ENCODE measurements around the gene DST. TPM values are rescaled to one million over a fixed set of nuclear protein-coding genes. Genes with fewer than 3 reads are reported as not detected.

The DST gene
- total RNA-seq, 1 donor from 2014 or later = 259 TPM

- Mint-ChIP-seq H3K4me1 (peaks cover 12% of the 10 kb centered on the region), H3K36me3 (peaks cover 27% of the 10 kb centered on the region), H3K9me3 (no peaks in the 10 kb centered on the region), H3K27me3 (ENCODE audit: insufficient read depth, low read depth) (peaks cover 3% of the 10 kb centered on the region), H3K4me3 (no peak overlapping the region), H3K27ac (no peak overlapping the region)
- no peak overlapping the region for H3K4me2 ChIP-seq
- H3K79me2 ChIP-seq (ENCODE audit: low read depth) = no peaks in the 10 kb centered on the region
- no peak for DNase-seq (ENCODE audit: low spot score)
- H3K4me1 ChIP-seq = peaks cover 38% of the 10 kb centered on the region
- H3K36me3 ChIP-seq = peaks cover 3% of the 10 kb centered on the region
- no peak overlapping the region for H2AFZ ChIP-seq (replicated peaks)
- H3K27me3 ChIP-seq = no peaks in the 10 kb centered on the region
- H3K9ac ChIP-seq = no peak overlapping the region
- H4K20me1 ChIP-seq (ENCODE audit: low read depth) = no peaks in the 10 kb centered on the region
- H3K27ac ChIP-seq = no peak overlapping the region
- H3F3A ChIP-seq (ENCODE audit: low read depth) = peaks cover 9% of the 10 kb centered on the region
- H3K9me3 ChIP-seq (ENCODE audit: low read depth) = no peaks in the 10 kb centered on the region
- TF ChIP-seq EZH2phosphoT487 (IDR thresholded peaks at IDR 0.05) (no peak), EZH2 (IDR thresholded peaks at IDR 0.05) (no peak)
- TF ChIP-seq, protein P1, sequence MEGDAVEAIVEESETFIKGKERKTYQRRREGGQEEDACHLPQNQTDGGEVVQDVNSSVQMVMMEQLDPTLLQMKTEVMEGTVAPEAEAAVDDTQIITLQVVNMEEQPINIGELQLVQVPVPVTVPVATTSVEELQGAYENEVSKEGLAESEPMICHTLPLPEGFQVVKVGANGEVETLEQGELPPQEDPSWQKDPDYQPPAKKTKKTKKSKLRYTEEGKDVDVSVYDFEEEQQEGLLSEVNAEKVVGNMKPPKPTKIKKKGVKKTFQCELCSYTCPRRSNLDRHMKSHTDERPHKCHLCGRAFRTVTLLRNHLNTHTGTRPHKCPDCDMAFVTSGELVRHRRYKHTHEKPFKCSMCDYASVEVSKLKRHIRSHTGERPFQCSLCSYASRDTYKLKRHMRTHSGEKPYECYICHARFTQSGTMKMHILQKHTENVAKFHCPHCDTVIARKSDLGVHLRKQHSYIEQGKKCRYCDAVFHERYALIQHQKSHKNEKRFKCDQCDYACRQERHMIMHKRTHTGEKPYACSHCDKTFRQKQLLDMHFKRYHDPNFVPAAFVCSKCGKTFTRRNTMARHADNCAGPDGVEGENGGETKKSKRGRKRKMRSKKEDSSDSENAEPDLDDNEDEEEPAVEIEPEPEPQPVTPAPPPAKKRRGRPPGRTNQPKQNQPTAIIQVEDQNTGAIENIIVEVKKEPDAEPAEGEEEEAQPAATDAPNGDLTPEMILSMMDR (IDR thresholded peaks at IDR 0.05) = no peak
- H3K4me3 ChIP-seq = no peak overlapping the region
Measured at GRCh38 chr6:56521454-56521853, 121.2 kb downstream of the DST start.

DNA sequence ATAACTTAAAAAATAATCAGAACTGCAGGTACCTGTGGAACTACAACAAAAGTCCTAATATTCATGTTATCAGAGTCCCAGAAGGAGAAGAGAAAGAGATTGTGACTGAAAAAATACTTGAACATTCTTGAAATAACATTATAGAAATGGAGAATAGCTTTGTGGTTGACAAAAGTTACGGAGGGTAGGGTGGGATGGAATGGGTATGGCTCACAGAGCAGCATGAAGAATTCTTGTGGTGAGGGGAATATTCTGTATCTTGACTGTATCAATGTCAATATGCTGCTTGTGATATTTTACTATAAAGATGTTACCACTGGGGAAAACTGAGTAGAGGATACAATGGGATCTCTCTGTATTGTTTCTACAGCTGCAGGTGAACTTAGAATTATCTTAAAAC, 122.5 kb downstream of the DST start:
- Mint-ChIP-seq H3K27ac (no peak overlapping the region), H3K27me3 (ENCODE audit: insufficient read depth, low read depth) (no peaks in the 10 kb centered on the region), H3K36me3 (peaks cover 21% of the 10 kb centered on the region), H3K4me3 (no peak overlapping the region), H3K4me1 (no peaks in the 10 kb centered on the region), H3K9me3 (no peaks in the 10 kb centered on the region)
- H3K79me2 ChIP-seq (ENCODE audit: low read depth) = no peaks in the 10 kb centered on the region
- H4K20me1 ChIP-seq (ENCODE audit: low read depth) = no peaks in the 10 kb centered on the region
- no peak overlapping the region for H3K9ac ChIP-seq
- H3K4me3 ChIP-seq = no peak overlapping the region
- peaks cover 3% of the 10 kb centered on the region for H3K36me3 ChIP-seq
- no peaks in the 10 kb centered on the region for H3K27me3 ChIP-seq
- no peak overlapping the region for H2AFZ ChIP-seq (replicated peaks)
- no peaks in the 10 kb centered on the region for H3F3A ChIP-seq (ENCODE audit: low read depth)
- no peak for DNase-seq (ENCODE audit: low spot score)
- H3K9me3 ChIP-seq (ENCODE audit: low read depth) = no peaks in the 10 kb centered on the region
- H3K27ac ChIP-seq = no peak overlapping the region
- TF ChIP-seq EZH2phosphoT487 (IDR thresholded peaks at IDR 0.05) = no peak
- TF ChIP-seq, protein P1 (IDR thresholded peaks at IDR 0.05) = no peak
- TF ChIP-seq EZH2 (IDR thresholded peaks at IDR 0.05) = no peak
- H3K4me2 ChIP-seq = no peak overlapping the region
- H3K4me1 ChIP-seq = peaks cover 26% of the 10 kb centered on the region

DNA sequence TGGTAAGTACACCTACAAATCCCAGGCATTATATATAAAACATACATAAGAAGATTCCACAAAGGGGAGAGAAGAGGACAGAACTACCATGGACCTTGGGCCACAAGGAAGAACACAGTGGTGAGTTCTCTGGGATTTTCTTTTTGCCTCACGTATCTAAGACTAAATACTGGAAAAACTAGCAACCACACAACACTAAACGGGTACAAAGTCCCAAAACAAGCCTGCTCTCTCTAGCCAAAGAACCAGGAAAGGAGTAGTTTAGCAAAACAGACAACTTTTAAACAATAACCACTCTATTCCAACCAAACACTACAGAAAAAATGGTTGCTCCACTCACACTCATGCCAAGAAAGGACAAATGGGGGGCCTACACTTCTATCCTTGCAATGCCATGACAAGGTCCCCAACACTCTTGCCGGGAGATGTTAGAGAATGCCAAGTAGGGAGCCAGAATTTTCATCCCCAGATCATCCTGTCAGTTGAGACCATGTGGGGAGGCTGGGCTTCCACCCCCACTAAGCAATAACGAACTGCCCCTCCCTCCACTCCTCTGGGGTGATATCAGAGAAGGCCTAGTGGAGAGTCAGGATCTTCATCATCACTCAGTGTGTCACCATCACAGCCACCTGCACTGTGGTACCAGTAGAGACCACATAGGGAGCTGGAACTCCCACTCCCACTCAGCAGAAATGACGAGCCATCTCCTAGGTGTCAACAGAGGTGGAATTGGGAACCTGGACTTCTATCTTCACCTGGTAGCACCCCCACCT, 123.5 kb downstream of the DST start:
- Mint-ChIP-seq H3K4me1 (no peaks in the 10 kb centered on the region), H3K36me3 (peaks cover 22% of the 10 kb centered on the region), H3K27ac (no peak overlapping the region), H3K27me3 (ENCODE audit: insufficient read depth, low read depth) (no peaks in the 10 kb centered on the region), H3K4me3 (no peak overlapping the region), H3K9me3 (no peaks in the 10 kb centered on the region)
- TF ChIP-seq EZH2 (IDR thresholded peaks at IDR 0.05) (no peak), EZH2phosphoT487 (IDR thresholded peaks at IDR 0.05) (no peak)
- TF ChIP-seq, protein P1 (IDR thresholded peaks at IDR 0.05) = no peak
- no peaks in the 10 kb centered on the region for H3K27me3 ChIP-seq
- DNase-seq (ENCODE audit: low spot score) = no peak
- no peak overlapping the region for H3K27ac ChIP-seq
- no peak overlapping the region for H3K9ac ChIP-seq
- no peaks in the 10 kb centered on the region for H3K79me2 ChIP-seq (ENCODE audit: low read depth)
- H3F3A ChIP-seq (ENCODE audit: low read depth) = no peaks in the 10 kb centered on the region
- no peaks in the 10 kb centered on the region for H3K9me3 ChIP-seq (ENCODE audit: low read depth)
- H2AFZ ChIP-seq (replicated peaks) = no peak overlapping the region
- H3K4me3 ChIP-seq = no peak overlapping the region
- H3K4me2 ChIP-seq = no peak overlapping the region
- H4K20me1 ChIP-seq (ENCODE audit: low read depth) = no peaks in the 10 kb centered on the region
- H3K36me3 ChIP-seq = peaks cover 3% of the 10 kb centered on the region
- peaks cover 23% of the 10 kb centered on the region for H3K4me1 ChIP-seq
